GM23248 (cell line): ENCODE data around the gene CNTN4.

ENCODE experiments used
- EZH2 ChIP-seq: fragments of 200-600 bp; sonication (generic); IDR thresholded peaks from 2 replicates; pipeline ENCODE4 v1.6.1; 2018; ENCODE audit warnings: antibody characterized with exemption, mild to moderate bottlenecking; ENCODE audit not compliant: insufficient read depth, poor library complexity, severe bottlenecking
- EZH2phosphoT487 ChIP-seq: fragments of 200-600 bp; sonication (generic); IDR thresholded peaks from 2 replicates; pipeline ENCODE4 v1.6.1; 2018; ENCODE audit warnings: antibody characterized with exemption, moderate library complexity, mild to moderate bottlenecking, low read depth; ENCODE audit not compliant: insufficient read depth

DNA sequence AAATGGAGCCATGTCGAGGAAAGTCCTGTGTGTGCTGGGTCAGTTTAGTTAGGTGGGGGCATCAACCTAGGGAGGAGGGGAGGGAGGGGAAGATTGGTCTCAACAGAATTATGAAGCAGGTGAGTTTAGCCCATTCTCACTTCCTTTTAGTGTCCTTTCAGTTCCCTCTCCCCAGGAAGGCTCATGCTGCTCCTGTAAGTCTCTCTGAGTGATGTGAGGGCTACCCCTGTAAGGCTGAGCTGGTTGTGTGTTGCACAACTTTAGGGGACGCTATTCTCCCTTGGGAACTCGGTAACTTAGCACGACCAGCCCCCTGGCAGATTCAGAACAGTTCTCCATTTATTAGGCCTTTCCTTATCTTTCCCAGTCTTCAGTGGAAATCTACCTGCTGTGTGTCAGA, 990.4 kb downstream of the CNTN4 start:
- no peak for TF ChIP-seq EZH2
- TF ChIP-seq EZH2phosphoT487, result no peak
